A673 (cell line): Measurements from ENCODE around the gene SPRTN. TPM values are rescaled to one million over a fixed set of nuclear protein-coding genes. Genes with fewer than 3 reads are reported as not detected.

Experiments used
- BruUV-seq: library from RNA; stranded (reverse); fragments of 400-500 nt; replicated peaks from 2 replicates; lab custom pipeline; 2021; lab: Mats Ljungman, UMichigan
- CTCF ChIA-PET: fragments of 300-600 bp; sonication (Branson Sonifier 250); formaldehyde crosslinking; loops from one replicate; lab custom pipeline; 2022; ENCODE audit warnings: antibody characterized with exemption; lab: Charles Lee
- POLR2A ChIA-PET: fragments of 300-600 bp; sonication (Branson Sonifier 250); formaldehyde crosslinking; loops from one replicate; lab custom pipeline; 2022; ENCODE audit warnings: antibody characterized with exemption; ENCODE audit not compliant: low non-redundant PET; lab: Charles Lee
- DNase-seq: peaks from one replicate; pipeline ENCODE4 v3.0.0-alpha.2; 2015; ENCODE audit warnings: low spot score
- H3K27ac ChIP-seq: fragments of 200-600 bp; sonication (generic); 2 replicates; pipeline ENCODE4 v1.5.1; 2016; ENCODE audit warnings: mixed run types, low read depth, mild to moderate bottlenecking, mixed read lengths, antibody characterized with exemption, low read length; ENCODE audit not compliant: poor library complexity, severe bottlenecking
- H3K27me3 ChIP-seq: fragments of 200-600 bp; sonication (generic); replicated peaks from 2 replicates; pipeline ENCODE4 v1.6.1; 2017; ENCODE audit warnings: mixed run types, low read depth, mild to moderate bottlenecking, mixed read lengths, antibody characterized with exemption, low read length; ENCODE audit not compliant: insufficient read depth, poor library complexity
- H3K36me3 ChIP-seq: fragments of 200-600 bp; sonication (generic); 2 replicates; pipeline ENCODE4 v1.6.1; 2016; ENCODE audit warnings: mixed run types, mild to moderate bottlenecking, mixed read lengths, antibody characterized with exemption, low read length; ENCODE audit not compliant: insufficient read depth, poor library complexity, severe bottlenecking
- H3K4me1 ChIP-seq: fragments of 200-600 bp; sonication (generic); 2 replicates; pipeline ENCODE4 v1.6.1; 2017; ENCODE audit warnings: mixed run types, mild to moderate bottlenecking, mixed read lengths, antibody characterized with exemption, low read length; ENCODE audit not compliant: insufficient read depth, poor library complexity, severe bottlenecking
- H3K4me3 ChIP-seq: fragments of 200-600 bp; sonication (generic); 2 replicates; pipeline ENCODE4 v1.5.1; 2016; ENCODE audit warnings: low read depth, mixed run types, mild to moderate bottlenecking, mixed read lengths, low read length; ENCODE audit not compliant: poor library complexity, severe bottlenecking
- H3K9me3 ChIP-seq: fragments of 200-600 bp; sonication (generic); 2 replicates; pipeline ENCODE4 v1.6.1; 2016; ENCODE audit warnings: mixed run types, low read depth, mild to moderate bottlenecking, mixed read lengths, antibody characterized with exemption, low read length; ENCODE audit not compliant: poor library complexity, severe bottlenecking
- CTCF ChIP-seq: fragments of 300-800, 200-600 bp; sonication (generic); conservative IDR thresholded peaks from 2 replicates; pipeline ENCODE4 v1.5.1; 2017; ENCODE audit warnings: low read depth, mild to moderate bottlenecking, antibody characterized with exemption, low read length, moderate library complexity, mixed read lengths
- EZH2 ChIP-seq: fragments of 200-600 bp; sonication (generic); IDR thresholded peaks from 2 replicates; pipeline ENCODE4 v1.6.1; 2017; ENCODE audit warnings: borderline replicate concordance, low read depth, mild to moderate bottlenecking, mixed read lengths, antibody characterized with exemption, low read length; ENCODE audit not compliant: poor library complexity, severe bottlenecking
- intact Hi-C: fragments of 100-400 bp; cut with micrococcal nuclease; formaldehyde crosslinking; loops from one replicate; pipeline ENCODE4 v1.10.0; 2022; ENCODE audit not compliant: unreplicated experiment
- total RNA-seq: library from RNA; stranded (reverse); gene quantifications from 2 replicates; pipeline ENCODE4 v1.2.3, GENCODE V29; 2021

The SPRTN gene
- total RNA-seq, 1 experiment from 2014 or later = 27.2 TPM

- CTCF ChIA-PET = no interaction called here
- no peak overlapping the region for H3K4me3 ChIP-seq
- H3K27ac ChIP-seq = no peak overlapping the region
- intact Hi-C loops = no loop called here
- POLR2A ChIA-PET = no interaction called here
- no peaks in the 10 kb centered on the region for H3K27me3 ChIP-seq
- no peaks in the 10 kb centered on the region for H3K9me3 ChIP-seq
- no peaks in the 10 kb centered on the region for H3K4me1 ChIP-seq
- no TSS peak for BruUV-seq
- peaks cover 41% of the 10 kb centered on the region for H3K36me3 ChIP-seq
- DNase-seq = no peak
- TF ChIP-seq CTCF = no peak
- TF ChIP-seq EZH2 = no peak
Measured at GRCh38 chr1:231351816-231352215, 13.7 kb downstream of the SPRTN start.

- no peaks in the 10 kb centered on the region for H3K9me3 ChIP-seq
- CTCF ChIA-PET = no interaction called here
- H3K27me3 ChIP-seq = no peaks in the 10 kb centered on the region
- H3K4me1 ChIP-seq = no peaks in the 10 kb centered on the region
- BruUV-seq = no TSS peak
- POLR2A ChIA-PET = no interaction called here
- no peak for TF ChIP-seq EZH2
- H3K4me3 ChIP-seq = no peak overlapping the region
- DNase-seq = no peak
- peaks cover 36% of the 10 kb centered on the region for H3K36me3 ChIP-seq
- no peak overlapping the region for H3K27ac ChIP-seq
- intact Hi-C loops = no loop called here
Measured at GRCh38 chr1:231353086-231353485, 15.0 kb downstream of the SPRTN start.

GRCh38 chr1:231354330-231355020, 16.4 kb downstream of the SPRTN start:
- POLR2A ChIA-PET = interaction anchor here (0.7 kb wide), 1 partner anchor 17 kb away, joined by 3 read pairs; the partner anchor contains the start of gene EXOC8
- CTCF ChIA-PET = no interaction called here
- intact Hi-C loops = no loop called here
- H3K36me3 ChIP-seq = peaks cover 28% of the 10 kb centered on the region
- BruUV-seq = no TSS peak
- H3K4me3 ChIP-seq = no peak overlapping the region
- TF ChIP-seq EZH2 (no peak), CTCF (no peak)
- no peak overlapping the region for H3K27ac ChIP-seq
- no peaks in the 10 kb centered on the region for H3K27me3 ChIP-seq
- H3K9me3 ChIP-seq = no peaks in the 10 kb centered on the region
- no peak for DNase-seq
- no peaks in the 10 kb centered on the region for H3K4me1 ChIP-seq
